H1 (cell line): Measurements from ENCODE around the gene KRT5. TPM values are rescaled to one million over a fixed set of nuclear protein-coding genes. Genes with fewer than 3 reads are reported as not detected.

Source experiments
- ASH2L ChIP-seq: fragments of 200-600, 300-600 bp; sonication (generic); IDR thresholded peaks from one replicate; pipeline ENCODE4 v1.7.1; 2017; ENCODE audit warnings: low read length
- BCL11A ChIP-seq, 2 experiments: IDR thresholded peaks; one replicate each; pipeline ENCODE4 v1.6.1; 2011; ENCODE audit warnings: low read depth in 2 of 2, low read length in 2 of 2, mild to moderate bottlenecking in 2 of 2
- CBX5 ChIP-seq: fragments of 300-800, 300-1000 bp; sonication (generic); IDR thresholded peaks from 2 replicates; pipeline ENCODE4 v1.7.1; 2016; ENCODE audit warnings: antibody characterized with exemption, low read length, low read depth
- CHD2 ChIP-seq: IDR thresholded peaks from 2 replicates; pipeline ENCODE4 v1.6.1; 2012; ENCODE audit warnings: low read length, improper control_type of control experiment
- CTBP2 ChIP-seq: IDR thresholded peaks from 2 replicates; pipeline ENCODE4 v1.7.0; 2011; ENCODE audit warnings: borderline replicate concordance, mild to moderate bottlenecking, moderate library complexity, mixed read lengths, low read length; ENCODE audit not compliant: insufficient read depth, insufficient read length
- MAX ChIP-seq: IDR thresholded peaks from 2 replicates; pipeline ENCODE4 v1.6.1; 2012; ENCODE audit warnings: inconsistent platforms
- SUZ12 ChIP-seq: fragments of 200-600 bp; sonication (generic); IDR thresholded peaks from 2 replicates; pipeline ENCODE4 v1.6.1; 2012; ENCODE audit warnings: mild to moderate bottlenecking, inconsistent platforms, low read length, moderate library complexity, mixed read lengths
- polyA plus RNA-seq, 7 experiments: library from polyadenylated mRNA; depleted of rRNA in 3 of 7; stranded (reverse) in 5 of 7; unstranded in 2 of 7; fragments of >200 nt in 5 of 7; fragments of 200-250 nt in 2 of 7; gene quantifications; 1 replicate in 5 of 7; 2 replicates in 1 of 7; 4 replicates in 1 of 7; pipeline versions ENCODE4 v1.2.1 to v1.2.3, GENCODE V29; 2011 to 2013; ENCODE audit warnings: missing spikeins in 2 of 7, mixed read lengths in 2 of 7
- total RNA-seq: library from RNA; stranded (reverse); fragmentation: NEBNext Ultra II Directional; extraction: Animal tissue kit (Norgen Biotek cat#: 25700); gene quantifications from 2 replicates; pipeline ENCODE4 v1.2.1, GENCODE V29; 2021

Gene KRT5
- total and polyA plus RNA-seq, 2 of the 8 experiments (the other 6 are each of a cell fraction or from before 2014, with no cell fraction given): 0.18 TPM; not detected in 1

- TF ChIP-seq CTBP2 (no peak), ASH2L (no peak), SUZ12 (no peak), MAX (no peak), CHD2 (no peak), BCL11A (IDR thresholded peaks at IDR 0.05; ENCODE audit: low read depth in 2 of 2, low read length in 2 of 2) (no peak), CBX5 (no peak)
- TF ChIP-seq, all 59 proteins: peak for 0
Measured at GRCh38 chr12:52552681-52553195, 32.5 kb upstream of the KRT5 start, which contains the start of gene KRT71 (continued).
